BLaER1 treated with 17β-estradiol and CSF1 and Interleukin-3, amounts not matched to agents 10 nM and 100 nM (cell line): ENCODE measurements around the gene KLHL28.

ENCODE experiments used
- H3K27ac ChIP-seq, 11 experiments: shearing (Covaris generic); formaldehyde crosslinking; 2 replicates each; pipeline ENCODE4 v1.8.1; 2022
- H3K27me3 ChIP-seq, 11 experiments: shearing (Covaris generic); formaldehyde crosslinking; 2 replicates each; pipeline ENCODE4 v1.8.1; 2022
- H3K36me3 ChIP-seq, 11 experiments: shearing (Covaris generic); formaldehyde crosslinking; 2 replicates each; pipeline ENCODE4 v1.8.1; 2022
- H3K4me1 ChIP-seq, 10 experiments: shearing (Covaris generic); formaldehyde crosslinking; 2 replicates each; pipeline ENCODE4 v1.8.1; 2022
- H3K4me2 ChIP-seq, 11 experiments: shearing (Covaris generic); formaldehyde crosslinking; 2 replicates each; pipeline ENCODE4 v1.8.1; 2022
- H3K4me3 ChIP-seq, 10 experiments: shearing (Covaris generic); formaldehyde crosslinking; 2 replicates each; pipeline ENCODE4 v1.8.1; 2022
- H3K9ac ChIP-seq, 11 experiments: shearing (Covaris generic); formaldehyde crosslinking; 2 replicates each; pipeline ENCODE4 v1.8.1; 2022
- H3K9me3 ChIP-seq, 11 experiments: shearing (Covaris generic); formaldehyde crosslinking; replicated peaks in 1 of 11; 2 replicates each; pipeline ENCODE4 v1.8.1; 2022
- H4K20me1 ChIP-seq, 11 experiments: shearing (Covaris generic); formaldehyde crosslinking; 2 replicates each; pipeline ENCODE4 v1.8.1; 2022
- Cebpa-rat ChIP-seq, 11 experiments: shearing (Covaris generic); IDR thresholded peaks; 2 replicates each; pipeline ENCODE4 v1.8.1; 2022

KLHL28 gene

DNA sequence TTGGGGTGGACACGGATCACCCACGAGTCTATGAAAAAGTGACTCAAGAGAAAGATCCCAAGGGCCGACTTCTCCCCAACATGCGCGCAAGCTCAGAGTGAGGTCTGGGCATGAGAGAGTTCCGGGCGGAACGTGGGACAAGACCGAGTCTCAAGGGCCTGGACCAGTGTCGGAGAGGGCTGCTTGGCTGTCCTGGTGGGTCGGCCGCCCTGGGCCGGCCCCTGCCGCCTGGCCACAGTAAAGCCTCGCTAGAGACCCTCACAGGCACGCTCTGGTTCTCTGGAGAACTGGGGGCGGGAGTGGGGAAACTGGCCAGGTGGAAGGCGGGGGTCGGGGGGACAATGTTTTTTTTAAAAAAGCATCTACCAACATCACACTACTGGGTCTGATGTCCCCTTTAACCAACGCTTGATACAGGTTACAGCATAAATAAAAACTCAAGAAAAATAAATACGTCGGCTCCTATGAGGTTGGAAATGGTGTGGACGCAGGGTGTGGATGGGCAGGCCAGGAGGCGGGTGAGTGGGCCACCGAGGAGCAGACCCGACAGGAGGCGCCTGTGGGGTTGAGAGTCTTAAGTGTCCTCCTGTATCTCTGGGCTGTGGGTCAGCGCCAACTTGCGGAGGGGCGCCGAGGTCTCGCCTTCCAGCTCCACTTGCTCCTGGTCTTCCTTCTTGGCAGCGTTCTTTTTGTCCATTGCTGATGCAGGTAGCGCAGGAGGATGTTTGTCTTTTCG lies 74.7 kb downstream of the KLHL28 start:
- no peaks in the 10 kb centered on the region for H3K27me3 ChIP-seq
- H3K4me1 ChIP-seq: peaks cover 0 to 8% (median 0%) of the 10 kb centered on the region in 10 experiments; a peak in 2 of 20 replicates
- no peak overlapping the region for H3K4me3 ChIP-seq
- TF ChIP-seq Cebpa-rat (IDR thresholded peaks at IDR 0.05): no peak
- H3K27ac ChIP-seq: no peak overlapping the region
- no peak overlapping the region for H3K9ac ChIP-seq
- H3K9me3 ChIP-seq: peaks cover 12 to 43% (median 21%) of the 10 kb centered on the region in 11 experiments; a peak in 21 of 22 replicates
- H3K4me2 ChIP-seq: no peak overlapping the region
- H4K20me1 ChIP-seq: no peaks in the 10 kb centered on the region
- H3K36me3 ChIP-seq: no peaks in the 10 kb centered on the region

GRCh38 chr14:44880791-44881190 lies 81.0 kb downstream of the KLHL28 start:
- no peaks in the 10 kb centered on the region for H4K20me1 ChIP-seq

More at GRCh38 chr14:44880791-44881190, 81.0 kb downstream of the KLHL28 start:
- H3K4me1 ChIP-seq: no peaks in the 10 kb centered on the region
- H3K4me2 ChIP-seq: no peak overlapping the region
- no peak overlapping the region for H3K27ac ChIP-seq
- peaks cover 14 to 25% (median 17%) of the 10 kb centered on the region in 11 experiments; a peak in 20 of 22 replicates for H3K9me3 ChIP-seq
- H3K27me3 ChIP-seq: no peaks in the 10 kb centered on the region
- no peak overlapping the region for H3K4me3 ChIP-seq
- no peak for TF ChIP-seq Cebpa-rat (IDR thresholded peaks at IDR 0.05)
- H3K9ac ChIP-seq: no peak overlapping the region
- no peaks in the 10 kb centered on the region for H3K36me3 ChIP-seq
